Fibroblast of the aortic adventitia (primary cell): ENCODE results near the gene ABHD8. TPM values are rescaled to one million over a fixed set of nuclear protein-coding genes. Genes with fewer than 3 reads are reported as not detected.

Experiments
- DNase-seq: peaks from one replicate; pipeline ENCODE4 v3.0.0-alpha.2; 2010; ENCODE audit warnings: low read depth
- H3K4me3 ChIP-seq: 2 replicates; pipeline ENCODE4 v1.5.1; 2011; ENCODE audit warnings: low read depth, mild to moderate bottlenecking, control low read depth, low read length, moderate library complexity
- total RNA-seq: library from RNA; depleted of rRNA; stranded (reverse); fragments of >200 nt; gene quantifications from 2 replicates; pipeline ENCODE4 v1.2.3, GENCODE V29; 2012; ENCODE audit warnings: low replicate concordance
- TF ChIP-seq, protein P1 (sequence below): IDR thresholded peaks from 2 replicates; pipeline ENCODE4 v1.5.1; 2011; ENCODE audit warnings: mild to moderate bottlenecking, low read length, control low read depth, inconsistent platforms; ENCODE audit not compliant: insufficient read depth

Gene ABHD8
- total RNA-seq, 1 donor, result 12.5 TPM

DNA sequence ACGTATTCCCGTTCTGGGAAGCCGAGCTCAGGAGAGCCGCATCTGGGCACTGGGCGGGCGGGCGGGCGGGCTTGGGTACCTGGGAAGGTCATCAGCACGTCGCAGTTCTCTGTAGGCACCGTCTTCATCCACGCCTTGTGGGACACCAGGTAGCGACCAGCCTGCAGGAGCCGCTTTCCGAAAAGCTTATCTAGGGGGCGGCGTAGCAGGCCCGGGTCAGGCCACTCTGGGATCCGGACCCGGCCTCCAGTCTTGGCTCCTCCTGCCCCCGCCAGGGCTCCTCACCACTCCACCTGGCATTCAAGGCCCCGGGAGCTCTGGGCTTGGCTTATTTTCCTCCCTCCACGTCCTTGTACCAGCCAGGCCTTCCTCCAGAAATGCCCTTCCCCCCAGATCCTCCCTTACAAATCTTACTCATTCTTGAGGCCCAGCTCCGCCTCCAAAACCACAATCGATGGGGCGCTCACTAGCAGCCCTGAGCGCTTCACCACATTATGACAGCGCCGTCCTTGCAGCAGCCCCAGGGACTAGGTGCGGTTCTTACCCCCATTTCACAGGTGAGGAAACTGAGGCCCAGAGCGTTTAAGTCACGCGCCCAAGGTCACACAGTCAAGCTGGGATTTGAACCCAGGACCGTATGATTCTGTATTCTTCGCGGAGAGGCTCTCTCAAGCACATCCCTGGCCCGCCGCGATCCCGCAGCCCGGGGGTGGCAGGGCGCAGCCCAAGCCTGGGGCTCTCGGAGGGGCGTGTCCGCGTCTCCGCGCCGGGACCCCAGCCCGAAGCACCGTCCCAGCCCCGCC is 30.6 kb upstream of the ABHD8 start:
- peak overlapping the region; percentile 74 for H3K4me3 ChIP-seq
- TF ChIP-seq, protein P1, sequence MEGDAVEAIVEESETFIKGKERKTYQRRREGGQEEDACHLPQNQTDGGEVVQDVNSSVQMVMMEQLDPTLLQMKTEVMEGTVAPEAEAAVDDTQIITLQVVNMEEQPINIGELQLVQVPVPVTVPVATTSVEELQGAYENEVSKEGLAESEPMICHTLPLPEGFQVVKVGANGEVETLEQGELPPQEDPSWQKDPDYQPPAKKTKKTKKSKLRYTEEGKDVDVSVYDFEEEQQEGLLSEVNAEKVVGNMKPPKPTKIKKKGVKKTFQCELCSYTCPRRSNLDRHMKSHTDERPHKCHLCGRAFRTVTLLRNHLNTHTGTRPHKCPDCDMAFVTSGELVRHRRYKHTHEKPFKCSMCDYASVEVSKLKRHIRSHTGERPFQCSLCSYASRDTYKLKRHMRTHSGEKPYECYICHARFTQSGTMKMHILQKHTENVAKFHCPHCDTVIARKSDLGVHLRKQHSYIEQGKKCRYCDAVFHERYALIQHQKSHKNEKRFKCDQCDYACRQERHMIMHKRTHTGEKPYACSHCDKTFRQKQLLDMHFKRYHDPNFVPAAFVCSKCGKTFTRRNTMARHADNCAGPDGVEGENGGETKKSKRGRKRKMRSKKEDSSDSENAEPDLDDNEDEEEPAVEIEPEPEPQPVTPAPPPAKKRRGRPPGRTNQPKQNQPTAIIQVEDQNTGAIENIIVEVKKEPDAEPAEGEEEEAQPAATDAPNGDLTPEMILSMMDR, result no peak
- DNase-seq, result peak; percentile 65

DNA sequence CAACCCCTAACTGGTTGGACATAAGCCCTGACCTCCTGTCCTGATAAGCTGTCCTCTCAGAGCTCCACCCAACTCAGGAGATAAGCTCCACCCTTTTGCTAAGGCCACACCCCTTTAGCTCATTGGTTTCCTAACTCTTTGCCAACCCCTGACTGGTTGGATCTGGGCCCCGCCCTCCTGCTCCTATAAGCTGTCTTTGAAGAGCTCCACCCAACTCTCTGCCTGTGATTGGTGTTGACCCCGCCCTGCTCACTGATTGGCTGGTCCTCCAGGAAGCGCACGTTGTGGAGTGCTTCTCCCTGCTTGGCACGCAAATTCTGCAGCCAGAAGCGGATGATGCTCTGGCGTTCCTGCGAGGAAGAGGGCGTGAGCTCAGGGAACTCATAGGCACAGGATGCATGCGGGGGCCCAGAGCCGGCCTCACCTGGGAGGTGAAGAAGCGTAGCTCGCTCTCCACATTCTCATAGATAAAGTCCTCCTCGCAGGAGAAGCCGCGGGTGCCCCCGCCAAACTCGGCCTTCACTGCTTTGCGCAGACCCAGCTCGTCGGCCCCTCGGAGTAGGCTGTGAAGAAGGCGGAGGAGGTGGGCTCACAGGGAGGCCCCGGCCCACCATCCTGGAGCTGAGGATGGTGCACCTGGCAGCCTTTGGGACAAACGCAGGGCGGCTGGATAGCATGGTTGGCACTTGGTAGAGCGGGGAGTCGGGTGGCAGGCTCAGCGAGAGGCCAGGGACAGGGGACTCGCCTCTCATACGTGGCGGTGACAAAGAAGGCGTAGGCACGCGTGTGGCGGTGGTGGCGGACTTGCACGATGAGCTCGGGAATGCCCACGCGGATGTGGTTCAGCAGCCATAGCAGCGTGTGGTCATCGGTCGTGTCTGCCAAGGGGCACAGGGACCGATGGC is 29.7 kb upstream of the ABHD8 start:
- TF ChIP-seq, protein P1, result no peak
- H3K4me3 ChIP-seq, result no peak overlapping the region
- peak; percentile 36 for DNase-seq

DNA sequence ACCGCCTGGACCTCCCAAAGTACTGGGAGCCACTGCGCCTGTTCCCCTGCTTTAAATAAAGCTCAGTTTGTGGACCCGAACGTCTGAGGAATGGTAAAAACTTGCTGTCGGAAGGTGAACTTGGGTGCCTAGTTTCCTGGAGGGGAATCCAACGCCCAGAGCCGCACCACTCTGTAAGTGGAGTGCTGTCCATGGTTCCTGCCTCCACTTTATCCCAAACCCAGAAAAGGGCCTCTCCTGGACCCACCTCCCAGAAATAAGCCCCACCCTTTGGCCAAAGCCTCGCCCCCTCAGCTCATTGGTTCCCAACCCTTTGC is 29.1 kb upstream of the ABHD8 start:
- TF ChIP-seq, protein P1, result no peak
- no peak for DNase-seq
- H3K4me3 ChIP-seq, result no peak overlapping the region

DNA sequence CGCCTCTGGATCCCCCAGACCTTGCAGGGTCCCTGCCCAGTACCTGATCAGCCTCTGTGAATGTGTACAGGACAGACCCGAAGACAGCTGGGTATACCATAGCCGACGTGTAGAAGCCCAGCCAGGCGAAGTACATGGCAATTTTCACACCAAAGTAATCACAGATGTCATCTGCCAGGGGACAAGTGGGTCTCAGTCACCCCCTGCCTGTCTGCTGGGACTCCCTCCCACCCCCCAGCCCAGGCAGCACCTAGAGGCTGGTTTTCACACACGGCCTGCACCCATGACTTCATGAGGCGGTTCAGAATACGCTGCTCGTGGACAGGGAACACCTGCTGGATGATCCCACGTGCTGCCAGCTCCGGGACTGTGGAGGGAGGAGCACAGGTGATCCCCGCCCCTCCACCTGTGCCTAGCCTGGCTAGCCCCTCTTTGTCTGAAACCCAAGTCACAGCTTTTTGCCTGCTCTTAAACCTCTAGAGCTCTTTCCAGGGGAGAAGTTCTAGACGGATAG is 27.9 kb upstream of the ABHD8 start:
- H3K4me3 ChIP-seq, result no peak overlapping the region
- TF ChIP-seq, protein P1, result no peak
- DNase-seq, result no peak

DNA sequence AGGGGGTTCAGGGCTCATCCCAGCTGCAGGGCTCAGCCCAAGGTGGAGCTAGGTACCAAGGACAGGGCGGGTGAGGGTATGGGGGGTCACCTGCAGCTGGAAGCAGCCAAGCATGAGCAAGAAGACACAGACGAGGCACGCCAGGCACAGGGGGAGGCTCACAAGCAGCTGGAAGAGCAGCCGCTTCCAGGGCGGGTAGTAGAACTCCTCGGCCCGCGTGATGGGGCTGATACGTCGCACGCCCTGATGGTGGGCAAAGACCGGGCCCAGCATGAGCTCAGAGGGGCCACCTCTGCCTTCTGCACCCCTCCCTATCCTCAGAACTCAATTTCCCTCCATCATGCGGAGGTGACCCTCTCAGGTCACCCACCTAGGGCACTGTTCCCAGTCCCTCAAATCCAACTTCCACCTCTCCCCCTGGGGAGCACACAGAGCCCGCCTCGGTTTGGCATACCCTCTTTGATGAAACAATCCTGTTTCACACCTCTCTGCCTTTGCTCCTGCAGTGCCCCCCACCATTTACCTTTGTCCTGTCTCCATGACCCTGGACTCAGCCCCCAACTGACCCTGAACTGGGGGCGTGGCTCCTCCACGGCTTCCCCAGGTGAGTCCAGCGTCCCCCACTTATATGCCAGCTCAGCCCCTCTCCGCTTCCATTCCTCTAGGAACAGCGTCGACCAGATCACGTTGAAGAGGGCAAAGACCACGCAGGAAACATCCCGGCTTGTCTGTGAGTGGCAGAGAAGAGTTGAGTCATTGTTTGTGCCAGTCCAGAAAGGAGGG is 27.2 kb upstream of the ABHD8 start:
- no peak overlapping the region for H3K4me3 ChIP-seq
- no peak for DNase-seq
- TF ChIP-seq, protein P1, result no peak
